DMS 273 treated with DMSO at 0.1 percent for 48 hours (cell line): ENCODE results near the gene SHC1.
A peak's percentile ranks its signal among the peaks of the same experiment; 100 is the strongest.

ENCODE experiments used
- DNase-seq: peaks from one replicate; lab custom pipeline; 2025; lab: John Stamatoyannopoulos, UW

SHC1 gene, protein sequence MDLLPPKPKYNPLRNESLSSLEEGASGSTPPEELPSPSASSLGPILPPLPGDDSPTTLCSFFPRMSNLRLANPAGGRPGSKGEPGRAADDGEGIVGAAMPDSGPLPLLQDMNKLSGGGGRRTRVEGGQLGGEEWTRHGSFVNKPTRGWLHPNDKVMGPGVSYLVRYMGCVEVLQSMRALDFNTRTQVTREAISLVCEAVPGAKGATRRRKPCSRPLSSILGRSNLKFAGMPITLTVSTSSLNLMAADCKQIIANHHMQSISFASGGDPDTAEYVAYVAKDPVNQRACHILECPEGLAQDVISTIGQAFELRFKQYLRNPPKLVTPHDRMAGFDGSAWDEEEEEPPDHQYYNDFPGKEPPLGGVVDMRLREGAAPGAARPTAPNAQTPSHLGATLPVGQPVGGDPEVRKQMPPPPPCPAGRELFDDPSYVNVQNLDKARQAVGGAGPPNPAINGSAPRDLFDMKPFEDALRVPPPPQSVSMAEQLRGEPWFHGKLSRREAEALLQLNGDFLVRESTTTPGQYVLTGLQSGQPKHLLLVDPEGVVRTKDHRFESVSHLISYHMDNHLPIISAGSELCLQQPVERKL

DNA sequence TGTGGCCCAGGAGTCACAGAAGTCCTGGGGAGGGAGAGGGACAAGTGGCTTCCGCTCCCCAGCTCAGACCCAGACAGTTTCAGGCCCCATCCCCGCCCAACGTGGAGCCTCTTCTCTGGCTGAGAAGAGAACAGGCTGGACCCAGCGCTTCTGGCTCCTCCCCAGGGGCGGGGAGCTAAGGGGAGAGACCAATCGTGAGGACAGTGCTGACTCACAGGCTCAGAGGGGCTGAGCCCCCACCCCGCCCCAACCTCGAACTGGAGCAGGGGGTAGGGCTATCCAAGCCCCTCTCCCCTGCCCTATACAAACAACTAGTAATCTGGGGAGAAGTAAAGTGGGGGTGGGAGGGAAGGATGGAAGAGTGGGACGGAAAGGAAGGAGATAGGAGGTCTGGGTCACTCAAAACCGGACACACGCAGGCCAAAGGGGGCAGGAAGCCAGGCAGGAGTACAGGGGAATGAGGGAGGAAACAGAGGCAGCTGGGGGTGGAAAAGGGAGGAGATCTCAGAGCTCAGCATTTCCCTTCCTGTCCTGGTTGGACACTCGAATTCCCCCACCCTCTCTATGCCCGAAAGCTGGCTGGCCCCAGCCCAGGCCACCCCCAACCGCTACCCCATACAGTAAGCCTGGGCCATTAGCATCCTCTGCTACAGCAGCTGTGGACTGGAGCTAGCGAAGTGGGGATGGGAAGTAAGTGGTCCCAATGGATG is at the start of gene SHC1:
TSS of gene SHC1 (minus strand) at position 117 of the 710 bp plus-strand sequence. CDS start 221 bp downstream, outside the sequence.
- peak; percentile 23 for DNase-seq

DNA sequence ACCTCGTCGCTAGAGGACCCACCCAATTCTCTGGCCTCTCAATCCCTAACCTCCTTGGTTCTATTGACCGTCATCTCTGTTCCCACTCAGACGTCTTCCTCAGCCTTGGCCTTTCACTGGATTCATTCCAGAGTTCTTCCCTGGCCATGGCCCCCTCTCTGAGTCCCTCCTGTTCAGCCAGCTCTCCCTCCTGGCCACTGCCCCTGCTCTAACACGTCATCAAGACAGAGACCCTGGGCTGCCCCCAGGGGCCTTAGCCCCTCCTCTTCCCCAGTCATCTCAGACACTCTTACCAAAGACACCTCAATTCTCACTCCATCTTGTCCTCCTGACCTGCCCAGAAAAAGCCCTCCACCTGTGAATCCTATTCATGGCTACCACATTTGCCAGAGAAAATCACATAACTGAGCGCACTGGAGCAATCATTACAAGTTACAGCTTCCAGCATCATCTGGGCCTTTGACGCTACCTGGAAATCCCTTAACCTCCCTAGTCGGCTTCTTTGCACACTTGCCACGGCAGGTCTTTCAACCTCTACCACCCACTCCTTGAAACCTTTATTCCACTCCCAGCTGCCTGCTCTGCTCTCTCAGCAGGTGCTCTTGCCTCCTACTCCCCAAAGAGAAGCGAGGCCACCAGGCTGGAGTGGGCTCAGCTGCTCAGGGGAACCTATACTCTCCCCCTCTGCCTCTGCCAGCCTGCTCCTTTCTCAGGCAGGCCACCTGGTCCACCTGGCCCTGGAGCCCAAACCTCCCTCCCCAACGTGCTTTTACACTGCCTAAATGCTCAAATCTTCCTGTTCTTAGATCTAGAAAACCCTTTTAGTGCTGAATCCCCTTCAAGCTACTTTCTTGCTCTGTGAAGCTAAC is 49.1 kb upstream of the SHC1 start:
- no peak for DNase-seq

DNA sequence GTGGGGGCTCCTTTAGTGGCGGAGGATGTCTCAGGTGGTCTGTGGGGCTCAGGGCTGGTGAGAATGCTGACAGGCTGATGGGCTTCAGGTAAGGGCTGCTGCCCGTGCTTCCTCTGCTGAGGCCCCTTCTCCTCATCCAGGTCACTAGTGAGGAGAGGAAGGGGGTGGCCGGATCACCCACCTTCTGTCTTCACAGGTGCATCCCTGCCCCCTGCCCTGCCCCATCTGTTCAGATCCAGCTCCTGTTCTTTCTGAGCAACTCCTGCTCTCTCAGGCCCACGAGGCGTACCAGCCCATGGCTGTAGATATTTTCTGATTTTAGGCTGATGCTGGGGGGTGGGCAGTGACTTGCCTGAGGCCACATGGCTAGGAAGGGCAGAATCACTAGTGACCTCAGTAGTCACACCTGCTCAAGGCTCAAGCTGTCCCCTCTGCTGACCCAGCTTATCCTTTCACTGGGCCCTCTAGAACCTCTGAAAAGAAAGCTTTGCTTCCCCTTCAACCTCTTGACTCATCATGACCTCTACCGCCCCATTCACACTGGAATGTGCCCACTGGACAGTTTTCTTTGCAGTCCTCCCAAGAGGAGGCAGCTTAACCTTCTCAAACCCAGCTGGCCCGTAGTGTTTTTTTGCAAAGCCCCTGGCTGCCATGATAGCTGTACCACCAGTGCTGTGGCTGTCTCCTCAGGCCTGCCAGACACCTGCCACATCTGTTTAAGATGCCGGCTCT is 48.2 kb upstream of the SHC1 start:
- DNase-seq = no peak

DNA sequence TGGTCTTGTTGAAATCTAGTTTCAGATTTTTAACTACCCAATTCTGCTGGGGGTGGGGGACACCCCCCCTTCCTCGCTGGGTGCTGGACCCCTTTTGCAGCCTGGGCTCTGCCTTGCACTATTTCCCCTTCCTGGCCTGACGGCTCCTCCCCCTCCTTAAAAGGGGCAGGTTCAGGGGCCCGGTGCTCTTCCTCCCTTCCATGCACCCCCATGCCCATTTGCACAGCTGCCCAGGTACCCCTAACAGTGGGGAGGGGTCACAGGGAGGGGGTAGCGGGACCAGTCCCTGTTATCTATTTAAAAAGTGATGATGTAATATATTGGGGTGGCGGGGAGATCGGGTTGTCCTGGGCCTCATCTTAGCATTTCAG is 47.4 kb upstream of the SHC1 start:
- DNase-seq = no peak

DNA sequence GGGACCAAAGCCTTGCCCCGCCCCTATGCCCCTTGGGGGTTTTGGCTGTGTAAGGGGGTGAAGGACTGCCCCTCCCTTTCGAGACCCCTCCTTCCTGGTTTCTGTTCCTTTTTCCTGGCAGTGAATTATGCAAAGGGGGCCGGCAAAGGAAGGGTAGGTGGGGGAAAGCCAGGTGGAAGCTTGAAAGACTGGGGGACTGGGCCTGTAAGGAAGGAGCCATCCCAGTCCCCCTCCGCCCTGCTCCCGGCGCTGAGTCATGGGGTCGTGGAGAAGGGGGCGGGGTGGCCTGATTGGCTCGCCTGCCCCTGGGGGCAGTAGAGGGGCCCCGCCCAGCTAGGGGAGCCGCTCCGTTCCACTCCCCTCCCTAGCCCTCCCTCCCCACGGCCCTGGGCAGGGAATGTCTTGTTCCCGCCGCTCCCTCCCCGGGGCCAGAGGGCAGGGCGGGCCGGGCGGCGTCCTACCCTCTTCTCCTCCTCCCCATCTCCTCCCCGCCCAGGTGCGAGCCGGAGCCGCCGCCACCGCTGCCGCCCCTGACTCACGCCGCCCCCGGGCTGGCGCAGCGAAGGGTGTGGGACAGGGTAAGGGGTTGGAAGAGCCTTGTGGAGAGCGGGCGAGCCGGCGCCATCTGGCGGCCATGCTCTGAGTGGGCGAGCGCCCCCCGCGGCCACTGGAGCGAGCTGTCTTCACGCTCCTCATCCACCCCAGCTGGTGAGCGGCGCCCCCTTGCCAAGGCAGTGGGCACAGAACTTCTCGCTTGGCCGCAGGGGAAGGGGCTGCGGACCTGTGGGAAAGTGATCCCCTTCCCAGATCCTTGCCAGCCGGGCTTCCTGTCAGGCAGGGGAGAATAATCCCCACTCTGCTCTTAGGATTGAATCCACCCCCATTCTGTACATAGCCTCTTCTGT is 46.7 kb upstream of the SHC1 start:
- peak; percentile 88 for DNase-seq

DNA sequence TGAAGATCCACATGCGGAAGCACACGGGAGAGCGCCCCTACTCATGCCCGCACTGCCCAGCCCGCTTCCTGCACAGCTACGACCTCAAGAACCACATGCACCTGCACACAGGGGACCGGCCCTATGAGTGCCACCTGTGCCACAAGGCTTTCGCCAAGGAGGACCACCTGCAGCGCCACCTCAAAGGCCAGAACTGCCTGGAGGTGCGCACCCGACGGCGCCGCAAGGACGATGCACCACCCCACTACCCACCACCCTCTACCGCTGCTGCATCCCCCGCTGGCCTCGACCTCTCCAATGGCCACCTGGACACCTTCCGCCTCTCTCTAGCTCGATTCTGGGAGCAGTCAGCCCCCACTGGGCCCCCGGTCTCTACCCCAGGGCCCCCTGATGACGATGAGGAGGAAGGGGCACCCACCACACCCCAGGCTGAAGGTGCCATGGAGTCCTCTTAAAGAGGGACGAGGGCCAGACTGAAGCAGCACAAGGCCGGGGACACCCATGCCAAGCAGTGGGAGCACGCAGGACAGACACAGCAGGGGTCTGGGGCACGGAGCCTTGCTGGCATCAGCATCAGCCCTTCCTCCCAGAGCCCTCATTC is 45.8 kb upstream of the SHC1 start:
- no peak for DNase-seq

DNA sequence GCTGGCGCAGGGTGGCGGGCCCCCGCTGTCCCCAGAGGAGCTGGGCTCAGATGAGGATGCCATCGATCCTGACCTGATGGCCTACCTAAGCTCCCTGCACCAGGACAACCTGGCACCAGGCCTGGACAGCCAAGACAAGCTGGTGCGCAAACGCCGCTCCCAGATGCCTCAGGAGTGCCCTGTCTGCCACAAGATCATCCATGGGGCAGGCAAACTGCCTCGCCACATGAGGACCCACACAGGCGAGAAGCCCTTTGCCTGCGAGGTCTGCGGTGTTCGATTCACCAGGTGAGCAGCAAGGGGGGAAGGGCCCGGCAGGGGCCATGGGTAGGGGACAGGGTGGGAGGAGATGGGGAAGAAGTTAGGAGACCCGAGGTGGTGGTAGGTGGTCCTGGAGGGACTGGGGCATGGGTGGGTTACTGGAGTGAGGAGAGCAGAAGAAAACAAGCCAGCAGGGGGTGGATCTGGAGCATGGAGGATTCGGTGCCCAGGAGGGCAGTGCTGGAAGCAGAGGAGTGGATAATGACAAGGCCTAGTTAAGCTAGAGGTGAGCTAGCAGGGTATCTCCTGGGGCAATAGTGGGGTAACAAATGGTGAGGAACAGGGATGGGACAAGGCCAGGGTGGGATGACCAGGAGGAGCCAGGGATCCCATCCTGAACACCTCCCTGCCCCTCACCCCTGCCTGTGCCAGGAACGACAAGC is 45.1 kb upstream of the SHC1 start:
- DNase-seq = no peak

DNA sequence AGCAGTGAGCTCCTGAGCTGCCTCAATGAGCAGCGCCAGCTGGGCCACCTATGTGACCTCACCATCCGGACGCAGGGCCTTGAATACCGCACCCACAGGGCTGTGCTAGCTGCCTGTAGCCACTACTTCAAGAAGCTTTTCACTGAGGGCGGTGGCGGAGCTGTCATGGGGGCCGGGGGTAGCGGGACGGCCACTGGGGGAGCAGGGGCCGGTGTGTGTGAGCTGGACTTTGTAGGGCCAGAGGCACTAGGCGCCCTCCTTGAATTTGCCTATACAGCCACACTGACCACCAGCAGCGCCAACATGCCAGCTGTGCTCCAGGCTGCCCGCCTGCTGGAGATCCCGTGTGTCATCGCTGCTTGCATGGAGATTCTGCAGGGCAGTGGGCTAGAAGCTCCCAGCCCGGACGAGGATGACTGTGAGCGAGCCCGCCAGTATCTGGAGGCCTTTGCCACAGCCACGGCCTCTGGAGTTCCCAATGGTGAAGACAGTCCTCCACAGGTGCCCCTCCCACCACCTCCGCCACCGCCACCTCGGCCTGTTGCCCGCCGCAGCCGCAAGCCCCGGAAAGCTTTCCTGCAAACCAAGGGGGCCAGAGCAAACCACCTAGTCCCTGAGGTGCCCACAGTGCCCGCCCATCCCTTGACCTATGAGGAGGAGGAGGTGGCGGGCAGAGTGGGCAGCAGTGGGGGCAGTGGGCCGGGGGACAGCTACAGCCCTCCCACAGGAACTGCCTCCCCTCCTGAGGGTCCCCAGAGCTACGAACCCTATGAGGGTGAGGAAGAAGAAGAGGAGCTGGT is 44.4 kb upstream of the SHC1 start:
- no peak for DNase-seq

DNA sequence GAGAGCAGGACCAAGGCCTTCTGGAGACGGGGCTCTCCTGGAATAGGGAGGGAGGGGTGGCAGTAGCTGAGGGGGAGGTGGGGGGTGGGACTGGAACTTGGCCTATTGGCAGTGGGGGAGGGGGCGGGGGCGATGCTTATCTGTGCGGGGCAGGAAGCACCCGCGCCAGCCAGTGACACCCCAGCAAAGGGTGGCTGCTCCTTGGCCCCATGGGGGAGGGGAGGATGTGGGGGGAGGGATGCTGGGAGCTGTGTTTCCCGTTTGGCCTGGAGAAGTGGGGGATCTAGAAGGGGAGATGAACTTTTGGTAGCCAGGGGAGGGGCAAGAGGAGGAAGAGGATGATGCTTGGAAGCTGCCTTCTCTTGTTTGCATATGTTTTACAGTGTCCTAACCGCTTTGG is 43.1 kb upstream of the SHC1 start:
- no peak for DNase-seq

DNA sequence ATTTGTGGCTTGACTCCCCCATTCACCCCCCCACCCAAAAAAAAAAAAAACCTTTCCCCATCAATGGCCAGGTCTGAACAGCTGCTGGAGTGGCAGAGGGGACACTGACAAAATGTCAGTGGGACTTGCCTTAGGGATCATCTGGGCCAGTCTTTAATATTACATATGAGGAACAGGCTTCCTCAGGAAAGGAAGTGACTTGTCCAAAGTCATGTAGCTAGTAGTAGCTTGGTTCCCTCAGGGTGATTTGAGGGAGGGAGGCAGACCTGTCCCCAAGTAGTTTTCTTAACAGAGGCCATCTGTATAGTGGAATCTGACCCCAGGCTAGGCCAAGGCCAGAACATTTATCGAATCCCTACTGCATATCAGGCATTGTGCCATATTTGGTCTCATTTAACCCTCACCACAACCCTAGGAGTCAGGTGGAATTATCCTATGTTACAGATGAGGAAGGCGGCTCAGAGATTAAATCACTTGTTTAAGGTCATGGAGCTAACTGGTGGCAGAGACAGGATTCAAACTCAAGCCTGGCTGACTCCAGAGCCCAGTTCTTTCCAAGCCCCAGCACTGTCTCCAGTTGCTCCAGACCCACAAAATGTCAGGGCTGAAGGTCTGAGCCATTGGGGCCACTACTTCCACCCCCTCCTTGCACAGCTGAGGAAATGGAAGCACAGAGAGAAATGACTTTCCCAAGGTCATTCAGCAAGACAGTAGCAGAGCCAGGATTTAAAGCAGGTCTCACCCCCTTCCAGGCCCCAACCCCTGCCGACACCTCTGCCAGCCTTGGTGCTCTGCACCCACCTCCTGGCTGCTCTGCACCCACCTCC is 42.4 kb upstream of the SHC1 start:
- DNase-seq = no peak

DNA sequence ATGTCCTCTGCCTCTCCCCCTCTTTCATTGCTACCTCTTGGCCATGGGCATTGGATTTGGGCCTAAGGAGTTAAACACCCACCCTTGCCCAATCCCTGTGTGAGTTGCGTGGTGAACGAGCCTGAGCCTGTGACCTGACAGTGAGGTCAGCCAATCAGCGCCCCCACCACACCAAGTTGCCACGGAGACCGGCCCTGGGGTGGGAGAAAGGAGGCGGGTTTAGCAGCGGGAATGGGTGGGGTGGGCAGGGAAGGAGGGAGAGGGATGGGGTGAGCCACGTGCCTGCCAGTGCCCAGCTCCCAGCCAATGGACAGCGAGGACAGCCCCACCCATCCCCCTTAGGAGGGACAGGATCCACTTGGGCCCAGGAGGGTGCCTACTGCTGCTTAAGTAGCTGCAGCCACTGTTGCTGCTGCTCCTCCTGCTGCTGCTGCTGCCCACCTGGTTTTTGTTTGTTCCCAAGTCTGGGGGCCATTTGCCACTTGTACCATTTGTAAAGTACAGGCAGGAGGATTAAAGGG is 41.5 kb upstream of the SHC1 start:
- peak; percentile 83 for DNase-seq

DNA sequence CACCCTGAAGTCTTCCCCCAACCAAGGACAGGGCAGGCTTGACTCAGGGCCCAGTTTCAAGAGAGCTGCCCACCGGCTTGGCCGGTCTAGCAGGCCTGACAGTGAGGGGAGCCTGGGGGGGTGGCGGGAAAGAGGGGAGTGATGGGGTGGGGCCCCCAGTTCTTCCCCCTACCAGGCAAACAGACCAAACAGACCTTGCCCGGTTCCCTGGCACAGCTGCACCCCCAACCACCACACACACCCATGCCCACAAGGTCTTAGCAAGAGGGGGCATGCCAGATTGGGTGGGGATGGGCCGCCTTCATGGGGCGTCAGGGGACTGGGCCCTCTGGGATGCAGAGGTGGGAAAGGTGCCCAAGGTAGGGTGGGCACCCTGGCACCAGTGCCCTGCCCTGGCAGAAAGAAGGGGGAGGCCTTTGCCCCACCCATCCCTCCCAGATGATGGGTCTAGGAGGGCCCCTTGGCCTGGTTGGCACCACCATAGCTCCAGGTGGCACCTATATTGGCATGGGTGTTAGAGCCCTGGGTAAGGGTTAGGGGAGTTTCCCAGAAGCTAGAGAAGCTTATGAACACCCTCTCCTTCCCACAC is 41.0 kb upstream of the SHC1 start:
- DNase-seq = no peak

DNA sequence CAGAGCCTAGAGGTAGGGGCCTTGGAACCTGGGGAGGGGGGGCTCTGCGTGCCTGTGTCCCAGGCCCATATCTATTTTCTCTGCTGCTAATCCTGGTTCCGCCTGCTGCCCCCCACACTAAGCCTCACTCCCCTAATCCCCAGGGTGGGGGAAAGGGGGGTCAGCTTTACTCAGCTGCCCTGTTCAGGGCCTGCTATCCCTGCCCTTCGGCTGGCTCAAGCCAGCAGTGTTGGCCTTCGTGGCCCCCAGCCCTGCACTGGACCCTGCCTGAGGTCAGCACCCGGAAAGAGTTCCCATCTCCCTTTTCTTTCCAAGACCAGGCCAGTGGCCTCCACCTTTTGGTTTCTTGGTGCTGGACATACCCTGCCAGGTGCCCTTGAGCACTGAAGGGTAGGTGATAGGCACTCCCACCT is 40.5 kb upstream of the SHC1 start:
- no peak for DNase-seq

DNA sequence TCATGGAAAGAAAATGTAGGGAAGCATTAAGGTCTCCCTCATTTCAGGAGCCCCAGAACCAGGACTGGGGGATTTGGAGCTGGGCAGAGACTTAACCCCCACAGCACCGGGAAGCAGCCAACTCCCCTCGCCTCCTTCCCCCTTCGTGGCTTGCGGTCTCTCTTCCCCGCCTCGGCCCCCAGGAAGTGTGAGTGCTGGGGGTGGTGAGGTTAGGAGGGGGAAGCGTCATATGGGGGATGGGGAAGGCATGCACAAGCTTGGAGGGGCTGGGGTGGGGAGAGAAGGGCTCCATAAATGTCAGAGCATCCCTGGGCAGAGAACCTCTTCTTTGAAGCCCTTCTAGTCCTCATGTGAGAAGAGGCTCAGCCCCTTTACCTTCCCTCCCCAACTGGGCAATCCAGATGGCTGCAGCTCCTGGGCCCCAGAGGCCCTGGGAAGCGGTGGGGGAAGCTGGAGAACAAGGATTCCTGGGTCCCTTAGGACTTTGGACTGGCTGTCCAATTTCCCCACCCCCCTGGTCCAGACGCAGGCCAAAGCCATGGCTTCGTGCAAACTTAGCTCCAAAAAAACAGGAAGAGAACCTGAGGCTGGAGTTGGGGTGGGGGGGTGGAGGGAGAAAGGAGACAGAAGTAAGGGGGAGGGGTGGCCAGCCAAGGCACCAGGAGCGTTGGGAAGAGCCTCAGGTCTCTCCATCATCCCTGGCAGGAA is 39.8 kb upstream of the SHC1 start:
- no peak for DNase-seq

DNA sequence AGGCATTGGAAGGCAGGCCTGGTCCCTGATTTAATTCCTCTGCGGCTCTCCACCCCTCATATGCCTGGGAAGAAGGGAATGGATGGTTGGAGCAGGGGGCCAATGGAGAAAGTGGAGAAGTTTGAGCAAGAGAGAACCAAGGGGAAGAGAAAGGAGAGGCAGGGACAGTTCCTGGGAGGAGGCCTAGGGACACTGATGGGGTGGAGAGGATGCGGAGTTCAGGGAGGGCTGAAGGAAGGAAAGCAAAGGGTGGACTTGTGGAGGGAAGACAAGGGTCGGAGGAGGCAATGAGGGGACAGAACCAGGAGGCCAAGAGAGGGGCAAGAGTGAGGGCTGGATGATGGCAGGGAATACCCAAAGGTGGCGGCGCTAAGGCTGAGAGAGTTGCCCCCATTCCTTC is 39.2 kb upstream of the SHC1 start:
- no peak for DNase-seq

DNA sequence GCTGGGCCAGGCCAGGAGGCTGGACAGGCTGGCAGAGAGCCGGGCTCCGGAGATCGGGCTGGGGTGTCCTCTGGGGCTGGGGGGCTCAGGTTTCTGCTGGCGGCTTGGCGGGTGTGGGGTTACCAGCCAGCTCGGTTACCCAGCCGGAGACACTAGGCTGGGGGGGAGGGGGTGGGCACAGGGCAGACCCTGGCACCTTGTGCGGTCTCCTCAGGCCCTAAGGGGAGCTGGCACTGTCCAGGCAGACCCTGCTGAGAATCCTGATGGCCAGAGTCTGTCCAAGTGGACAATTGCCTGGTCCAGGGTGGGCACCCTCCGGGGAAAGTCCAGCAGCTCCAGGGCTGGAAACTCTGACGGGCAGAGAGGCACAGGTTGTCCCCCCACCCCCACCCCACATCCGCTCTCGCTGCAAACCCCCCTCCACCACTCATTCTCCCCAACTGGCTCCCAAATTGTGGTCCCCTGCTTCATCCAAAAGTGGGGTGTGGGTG is 38.7 kb upstream of the SHC1 start:
- DNase-seq = no peak
